HEK293 (cell line): ENCODE measurements around the gene YIPF3.

Experiments
- CTCF ChIP-seq: fragments of 450-650 bp; formaldehyde crosslinking; IDR thresholded peaks from 2 replicates; pipeline ENCODE4 v1.5.1; 2016; ENCODE audit warnings: missing biosample characterization, missing genetic modification characterization
- INSM2 ChIP-seq: fragments of 450-650 bp; formaldehyde crosslinking; IDR thresholded peaks from 2 replicates; pipeline ENCODE4 v1.5.1; 2016; ENCODE audit warnings: missing biosample characterization, missing genetic modification characterization
- KLF7 ChIP-seq: fragments of 450-650 bp; formaldehyde crosslinking; IDR thresholded peaks from 2 replicates; pipeline ENCODE4 v1.5.1; 2016; ENCODE audit warnings: missing biosample characterization, missing genetic modification characterization, borderline replicate concordance
- PBX3 ChIP-seq: sonication (generic); formaldehyde crosslinking; IDR thresholded peaks from 2 replicates; pipeline ENCODE4 v1.8.1; 2022; ENCODE audit warnings: mild to moderate bottlenecking, moderate library complexity, missing genetic modification reagents
- PRDM10 ChIP-seq: fragments of 450-650 bp; formaldehyde crosslinking; IDR thresholded peaks from 2 replicates; pipeline ENCODE4 v1.5.1; 2016; ENCODE audit warnings: missing biosample characterization, missing genetic modification characterization
- REST ChIP-seq: fragments of 450-650 bp; formaldehyde crosslinking; IDR thresholded peaks from 2 replicates; pipeline ENCODE4 v1.5.1; 2016; ENCODE audit warnings: missing biosample characterization, missing genetic modification characterization
- SP2 ChIP-seq: fragments of 450-650 bp; formaldehyde crosslinking; IDR thresholded peaks from 2 replicates; pipeline ENCODE4 v1.5.1; 2016; ENCODE audit warnings: missing biosample characterization, missing genetic modification characterization
- TCF7L2 ChIP-seq: IDR thresholded peaks from 2 replicates; pipeline ENCODE4 v1.6.1; 2011; ENCODE audit warnings: low read depth, mild to moderate bottlenecking, inconsistent platforms, low read length, moderate library complexity, borderline replicate concordance
- YY1 ChIP-seq: fragments of 450-650 bp; formaldehyde crosslinking; IDR thresholded peaks from 2 replicates; pipeline ENCODE4 v1.5.1; 2018; ENCODE audit warnings: missing biosample characterization, missing genetic modification characterization
- ZBTB49 ChIP-seq: fragments of 450-650 bp; formaldehyde crosslinking; IDR thresholded peaks from 2 replicates; pipeline ENCODE4 v1.5.1; 2016; ENCODE audit warnings: missing biosample characterization, missing genetic modification characterization, low read depth
- ZEB2 ChIP-seq: fragments of 450-650 bp; formaldehyde crosslinking; IDR thresholded peaks from 2 replicates; pipeline ENCODE4 v1.5.1; 2016; ENCODE audit warnings: missing biosample characterization, missing genetic modification characterization
- ZNF530 ChIP-seq: fragments of 450-650 bp; formaldehyde crosslinking; IDR thresholded peaks from 2 replicates; pipeline ENCODE4 v1.5.1; 2016; ENCODE audit warnings: low read depth, missing biosample characterization, missing genetic modification characterization
- ZNF670 ChIP-seq: fragments of 450-650 bp; formaldehyde crosslinking; IDR thresholded peaks from 2 replicates; pipeline ENCODE4 v1.5.1; 2016; ENCODE audit warnings: missing biosample characterization, missing genetic modification characterization, low read depth
- ZNF785 ChIP-seq: fragments of 450-650 bp; formaldehyde crosslinking; IDR thresholded peaks from 2 replicates; pipeline ENCODE4 v1.5.1; 2016; ENCODE audit warnings: missing biosample characterization, missing genetic modification characterization

- TF ChIP-seq CTCF (tag by site-specific recombination) (no peak), YY1 (tag by site-specific recombination) (no peak), ZBTB49 (no peak), TCF7L2 (no peak), REST (tag by site-specific recombination) (no peak), PBX3 (CRISPR knock-in tag) (no peak), ZNF670 (tag by site-specific recombination) (no peak), ZNF530 (tag by site-specific recombination) (no peak), SP2 (no peak), INSM2 (no peak), ZEB2 (tag by site-specific recombination) (no peak), ZNF785 (tag by site-specific recombination) (no peak), PRDM10 (tag by site-specific recombination) (no peak), KLF7 (tag by site-specific recombination) (no peak)
Observed at GRCh38 chr6:43476746-43477145, 40.0 kb downstream of the YIPF3 start.
